ENCODE measurements around the gene MTOR.
"Not testable (repeated sequence)": the region's sequence is repeated elsewhere in the genome, so short reads cannot be mapped to it uniquely, and the experiment has no call there.

DNA sequence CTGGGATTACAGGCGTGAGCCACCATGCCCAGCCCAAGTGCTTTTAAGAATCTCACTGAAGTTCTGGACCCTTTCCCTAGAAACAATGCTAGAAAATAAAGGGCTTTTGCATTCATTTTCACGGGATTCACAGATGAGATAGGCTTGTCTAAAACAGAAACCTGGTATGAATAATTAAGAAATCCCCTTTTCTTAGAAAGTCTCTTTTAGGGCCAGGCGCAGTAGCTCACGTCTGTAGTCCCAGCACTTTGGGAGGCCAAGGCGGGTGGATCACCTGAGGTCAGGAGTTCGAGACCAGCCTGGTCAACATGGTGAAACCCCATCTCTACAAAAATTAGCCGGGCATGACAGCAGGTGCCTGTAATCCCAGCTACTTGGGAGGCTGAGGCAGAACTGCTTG lies 189.0 kb downstream of the MTOR start:
- TF ChIP-seq, protein P1, sequence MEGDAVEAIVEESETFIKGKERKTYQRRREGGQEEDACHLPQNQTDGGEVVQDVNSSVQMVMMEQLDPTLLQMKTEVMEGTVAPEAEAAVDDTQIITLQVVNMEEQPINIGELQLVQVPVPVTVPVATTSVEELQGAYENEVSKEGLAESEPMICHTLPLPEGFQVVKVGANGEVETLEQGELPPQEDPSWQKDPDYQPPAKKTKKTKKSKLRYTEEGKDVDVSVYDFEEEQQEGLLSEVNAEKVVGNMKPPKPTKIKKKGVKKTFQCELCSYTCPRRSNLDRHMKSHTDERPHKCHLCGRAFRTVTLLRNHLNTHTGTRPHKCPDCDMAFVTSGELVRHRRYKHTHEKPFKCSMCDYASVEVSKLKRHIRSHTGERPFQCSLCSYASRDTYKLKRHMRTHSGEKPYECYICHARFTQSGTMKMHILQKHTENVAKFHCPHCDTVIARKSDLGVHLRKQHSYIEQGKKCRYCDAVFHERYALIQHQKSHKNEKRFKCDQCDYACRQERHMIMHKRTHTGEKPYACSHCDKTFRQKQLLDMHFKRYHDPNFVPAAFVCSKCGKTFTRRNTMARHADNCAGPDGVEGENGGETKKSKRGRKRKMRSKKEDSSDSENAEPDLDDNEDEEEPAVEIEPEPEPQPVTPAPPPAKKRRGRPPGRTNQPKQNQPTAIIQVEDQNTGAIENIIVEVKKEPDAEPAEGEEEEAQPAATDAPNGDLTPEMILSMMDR (IDR thresholded peaks at IDR 0.05), result not testable (repeated sequence)
- TF ChIP-seq POLR2A (IDR thresholded peaks at IDR 0.05), result not testable (repeated sequence)
